Head of caudate nucleus (tissue), 42 donors: ENCODE data around the gene PTDSS2.
A peak's percentile ranks its signal among the peaks of the same experiment; 100 is the strongest.
"Not testable (repeated sequence)": the region's sequence is repeated elsewhere in the genome, so short reads cannot be mapped to it uniquely, and the experiment has no call there.

Experiments used
- DNase-seq, 42 donors: peaks; one replicate each; pipeline versions ENCODE4 v3.0.0 to v3.0.0-alpha.2; 2020 to 2021; ENCODE audit warnings: mixed read lengths in 7 of 42
- intact Hi-C: fragments of 100-400 bp; cut with DNase I; formaldehyde crosslinking; loops from one replicate; pipeline ENCODE4 v1.15.0; 2022

The PTDSS2 gene

GRCh38 chr11:412641-413119 lies 37.4 kb upstream of the PTDSS2 start:
- intact Hi-C loops = no loop called here
- no peak for DNase-seq

GRCh38 chr11:413120-414081 lies 36.7 kb upstream of the PTDSS2 start:
- intact Hi-C loops = no loop called here
- DNase-seq = no peak

GRCh38 chr11:414318-414857 lies 35.7 kb upstream of the PTDSS2 start:
- no peak for DNase-seq
- intact Hi-C loops = no loop called here

- intact Hi-C loops = no loop called here
- no peak for DNase-seq
Measured at GRCh38 chr11:415640-416041, 34.4 kb upstream of the PTDSS2 start.

GRCh38 chr11:416051-416756 lies 33.9 kb upstream of the PTDSS2 start:
- no peak for DNase-seq
- intact Hi-C loops = no loop called here

- intact Hi-C loops = no loop called here
- DNase-seq = peak in 1 of 42 donors; percentile 27
Measured at GRCh38 chr11:416757-417621, 33.1 kb upstream of the PTDSS2 start.

GRCh38 chr11:417652-418342 lies 32.3 kb upstream of the PTDSS2 start:
- DNase-seq = no peak
- intact Hi-C loops = no loop called here

GRCh38 chr11:418343-419247 lies 31.5 kb upstream of the PTDSS2 start:
- intact Hi-C loops = no loop called here
- no peak for DNase-seq

GRCh38 chr11:419248-420005 lies 30.7 kb upstream of the PTDSS2 start:
- intact Hi-C loops = no loop called here
- DNase-seq = no peak

- DNase-seq = no peak
- intact Hi-C loops = no loop called here
Measured at GRCh38 chr11:420054-420910, 29.8 kb upstream of the PTDSS2 start.

GRCh38 chr11:420911-421321 lies 29.2 kb upstream of the PTDSS2 start:
- no peak for DNase-seq
- intact Hi-C loops = no loop called here

GRCh38 chr11:422249-422656 lies 27.8 kb upstream of the PTDSS2 start:
- DNase-seq = no peak
- intact Hi-C loops = no loop called here

- intact Hi-C loops = no loop called here
- DNase-seq = no peak
Measured at GRCh38 chr11:424232-424631, 25.8 kb upstream of the PTDSS2 start.

- DNase-seq, intact Hi-C loops: not testable (repeated sequence)
Measured at GRCh38 chr11:424766-425165, 25.3 kb upstream of the PTDSS2 start.

- intact Hi-C loops = no loop called here
- DNase-seq = no peak
Measured at GRCh38 chr11:425301-425700, 24.8 kb upstream of the PTDSS2 start.

GRCh38 chr11:426851-427250 lies 23.2 kb upstream of the PTDSS2 start:
- peak in 1 of 42 donors; percentile 1 for DNase-seq
- intact Hi-C loops = no loop called here
